Activated gamma-delta T cell treated with anti-CD3 and anti-CD28 coated beads, Interleukin-2, amount 50 U/mL, for 16 hours (primary cell): Measurements from ENCODE around the gene TALDO1.
"Not testable (repeated sequence)": the region's sequence is repeated elsewhere in the genome, so short reads cannot be mapped to it uniquely, and the experiment has no call there.

Experiments used
- DNase-seq: peaks from one replicate; pipeline ENCODE4 v3.0.0-alpha.2; 2020; ENCODE audit warnings: low read depth

Gene TALDO1

DNA sequence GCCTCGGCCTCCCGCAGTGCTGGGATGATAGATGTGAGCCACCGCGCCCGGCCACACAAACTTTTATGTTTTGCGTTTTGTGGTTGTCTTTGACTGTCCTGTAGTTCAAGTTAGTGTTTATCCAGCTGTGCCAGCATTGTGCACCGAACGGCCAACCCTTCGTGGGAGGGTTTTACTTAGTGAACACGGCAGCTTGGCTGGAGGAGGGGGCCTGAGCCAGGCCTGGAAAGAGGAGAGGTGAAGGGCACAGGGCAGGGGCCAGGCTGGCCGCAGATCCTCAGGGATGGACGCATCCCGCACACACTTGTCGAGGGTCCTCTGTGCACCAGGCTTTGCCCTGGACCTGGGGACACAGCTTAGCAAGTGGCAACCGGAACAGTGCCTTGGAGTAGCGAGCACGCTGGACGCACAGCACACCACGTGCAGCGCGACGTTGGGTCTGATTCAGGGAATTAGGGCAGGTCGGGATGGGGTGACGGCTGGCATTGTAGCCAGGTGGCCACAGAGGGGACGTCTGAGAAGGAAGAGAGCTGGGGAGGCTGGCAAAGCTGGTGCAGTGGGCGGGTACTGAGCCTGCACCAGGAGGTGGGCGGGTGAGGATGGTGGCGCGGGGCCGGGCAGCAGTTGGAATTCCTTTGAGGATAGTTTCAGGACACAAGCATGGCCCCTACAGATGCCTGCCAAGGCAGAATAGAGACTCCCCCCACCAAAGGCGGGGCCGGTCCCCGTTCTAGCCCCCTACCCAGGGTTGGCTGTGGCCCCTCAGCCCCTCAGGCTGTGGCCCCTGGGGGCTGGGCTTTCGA is 27.8 kb upstream of the TALDO1 start:
- DNase-seq = no peak

DNA sequence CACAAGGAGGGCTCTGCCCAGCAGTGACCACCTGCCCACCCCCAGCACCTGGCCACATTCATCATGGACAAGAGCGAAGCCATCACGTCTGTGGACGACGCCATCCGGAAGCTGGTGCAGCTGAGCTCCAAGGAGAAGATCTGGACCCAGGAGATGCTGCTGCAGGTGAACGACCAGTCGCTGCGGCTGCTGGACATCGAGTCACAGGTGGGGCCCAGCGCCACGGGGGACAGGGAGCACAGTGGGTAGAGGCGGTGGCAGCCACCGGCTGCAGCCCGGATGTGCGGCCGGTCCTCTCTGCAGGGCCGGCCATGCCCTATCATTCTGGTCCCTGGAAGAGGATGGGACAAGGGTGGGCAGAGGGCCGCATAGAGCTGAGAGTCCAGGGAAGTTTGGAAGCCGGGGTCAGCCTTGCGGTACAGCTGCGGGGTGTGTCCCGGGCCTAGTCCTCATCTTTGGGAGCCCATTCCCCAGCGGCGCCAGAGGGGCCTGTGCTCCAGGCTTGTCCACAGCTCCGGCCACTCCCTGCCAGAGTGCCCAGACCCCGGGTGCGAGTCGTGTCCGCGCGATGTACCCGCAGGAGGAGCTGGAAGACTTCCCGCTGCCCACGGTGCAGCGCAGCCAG is 27.1 kb upstream of the TALDO1 start:
- no peak for DNase-seq

DNA sequence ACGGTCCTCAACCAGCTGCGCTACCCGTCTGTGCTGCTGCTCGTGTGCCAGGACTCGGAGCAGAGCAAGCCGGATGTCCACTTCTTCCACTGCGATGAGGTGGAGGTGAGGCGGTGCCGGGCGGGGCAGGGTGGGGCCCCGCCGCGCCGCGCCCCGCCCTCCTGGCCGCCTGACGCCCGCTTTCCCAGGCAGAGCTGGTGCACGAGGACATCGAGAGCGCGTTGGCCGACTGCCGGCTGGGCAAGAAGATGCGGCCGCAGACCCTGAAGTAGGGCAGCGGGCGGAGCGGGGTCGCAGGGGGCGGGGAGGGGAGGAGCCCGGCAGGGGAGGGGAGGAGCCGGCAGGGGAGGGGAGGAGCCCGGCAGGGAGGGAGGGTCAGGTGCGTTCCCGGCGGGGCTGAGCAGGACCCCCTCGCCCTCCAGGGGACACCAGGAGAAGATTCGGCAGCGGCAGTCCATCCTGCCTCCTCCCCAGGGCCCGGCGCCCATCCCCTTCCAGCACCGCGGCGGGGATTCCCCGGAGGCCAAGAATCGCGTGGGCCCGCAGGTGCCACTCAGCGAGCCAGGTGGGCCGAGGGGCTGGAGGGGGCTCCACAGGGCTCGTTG is 26.5 kb upstream of the TALDO1 start:
- peak; percentile 38 for DNase-seq

DNA sequence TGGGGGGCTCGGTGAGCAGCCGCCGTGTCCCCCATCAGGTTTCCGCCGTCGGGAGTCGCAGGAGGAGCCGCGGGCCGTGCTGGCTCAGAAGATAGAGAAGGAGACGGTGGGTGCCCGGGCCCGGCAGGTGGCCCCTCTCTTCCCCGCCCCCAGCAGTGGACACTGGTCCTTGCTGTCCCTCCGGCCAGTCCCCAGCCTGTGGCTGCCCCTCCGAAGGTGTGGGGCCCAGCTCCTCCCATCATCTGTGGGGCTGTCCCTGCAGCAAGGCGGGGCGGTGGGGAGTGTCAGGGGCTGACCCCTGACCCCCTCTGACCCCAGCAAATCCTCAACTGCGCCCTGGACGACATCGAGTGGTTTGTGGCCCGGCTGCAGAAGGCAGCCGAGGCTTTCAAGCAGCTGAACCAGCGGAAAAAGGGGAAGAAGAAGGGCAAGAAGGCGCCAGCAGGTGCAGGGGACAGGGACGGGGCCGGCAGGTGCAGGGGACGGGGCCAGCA is 26.0 kb upstream of the TALDO1 start:
- DNase-seq = no peak

DNA sequence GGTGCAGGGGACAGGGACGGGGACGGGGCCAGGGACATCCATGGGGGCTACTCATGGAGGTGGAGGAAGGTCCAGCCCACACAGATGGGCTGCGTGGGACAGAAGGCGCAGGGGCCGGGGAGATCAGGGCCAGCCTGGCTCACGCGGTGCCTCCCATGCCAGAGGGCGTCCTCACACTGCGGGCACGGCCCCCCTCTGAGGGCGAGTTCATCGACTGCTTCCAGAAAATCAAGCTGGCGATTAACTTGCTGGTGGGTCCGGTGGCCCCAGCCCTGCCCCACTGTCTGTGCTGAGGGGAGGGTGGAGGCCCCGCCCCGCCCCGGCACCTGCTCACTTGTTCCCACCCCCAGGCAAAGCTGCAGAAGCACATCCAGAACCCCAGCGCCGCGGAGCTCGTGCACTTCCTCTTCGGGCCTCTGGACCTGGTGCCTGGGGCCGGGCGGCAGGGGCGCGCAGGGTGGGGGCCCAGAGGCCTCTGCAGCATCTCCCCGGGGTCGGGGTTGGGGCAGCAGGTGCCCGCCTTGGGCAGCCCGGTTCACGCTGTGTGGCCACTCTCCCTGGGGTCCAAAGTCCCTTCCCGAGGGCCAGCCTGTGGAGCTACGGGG is 25.4 kb upstream of the TALDO1 start:
- peak; percentile 30 for DNase-seq

DNA sequence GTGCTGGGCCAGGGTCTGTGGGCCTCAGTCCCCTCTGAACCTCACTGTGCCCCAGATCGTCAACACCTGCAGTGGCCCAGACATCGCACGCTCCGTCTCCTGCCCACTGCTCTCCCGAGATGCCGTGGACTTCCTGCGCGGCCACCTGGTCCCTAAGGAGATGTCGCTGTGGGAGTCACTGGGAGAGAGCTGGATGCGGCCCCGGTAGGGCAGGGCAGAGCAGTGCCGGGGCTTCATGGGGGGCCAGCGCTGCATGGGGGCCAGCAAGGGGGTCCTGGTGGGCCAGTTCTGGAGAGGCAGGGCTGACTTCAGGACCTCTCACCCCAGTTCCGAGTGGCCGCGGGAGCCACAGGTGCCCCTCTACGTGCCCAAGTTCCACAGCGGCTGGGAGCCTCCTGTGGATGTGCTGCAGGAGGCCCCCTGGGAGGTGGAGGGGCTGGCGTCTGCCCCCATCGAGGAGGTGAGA is 24.9 kb upstream of the TALDO1 start:
- no peak for DNase-seq

DNA sequence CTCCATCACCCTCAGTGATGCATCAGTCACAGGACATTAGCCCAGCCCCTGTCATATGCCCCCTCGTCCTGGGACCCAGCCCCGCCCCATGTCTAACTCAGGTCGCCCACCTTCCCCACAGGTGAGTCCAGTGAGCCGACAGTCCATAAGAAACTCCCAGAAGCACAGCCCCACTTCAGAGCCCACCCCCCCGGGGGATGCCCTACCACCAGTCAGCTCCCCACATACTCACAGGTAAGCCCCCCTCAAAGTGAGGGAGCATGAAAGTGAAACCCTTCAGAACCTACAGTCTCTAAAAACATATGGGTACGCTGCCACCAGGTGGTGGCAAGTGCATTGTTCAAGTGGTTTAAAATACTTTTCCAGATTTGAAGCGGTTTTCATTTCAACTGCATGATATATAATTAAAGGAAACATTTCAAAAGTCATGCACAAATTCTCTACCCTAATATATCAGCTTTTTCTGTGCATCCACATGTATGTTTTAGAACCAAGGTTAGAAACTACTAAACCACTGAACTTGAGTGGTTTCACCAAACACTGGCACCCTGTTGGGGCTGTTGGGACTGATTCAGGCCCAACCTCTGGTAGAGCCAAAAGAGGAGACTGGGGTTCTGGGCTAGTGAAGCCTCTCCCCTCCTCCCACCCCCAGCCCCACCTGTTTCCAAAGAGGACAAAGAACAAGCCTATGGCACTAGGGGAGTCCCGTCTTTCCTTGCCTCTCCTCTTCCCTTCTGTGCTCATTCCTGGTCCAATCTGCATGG is 24.0 kb upstream of the TALDO1 start:
- DNase-seq = peak; percentile 36

DNA sequence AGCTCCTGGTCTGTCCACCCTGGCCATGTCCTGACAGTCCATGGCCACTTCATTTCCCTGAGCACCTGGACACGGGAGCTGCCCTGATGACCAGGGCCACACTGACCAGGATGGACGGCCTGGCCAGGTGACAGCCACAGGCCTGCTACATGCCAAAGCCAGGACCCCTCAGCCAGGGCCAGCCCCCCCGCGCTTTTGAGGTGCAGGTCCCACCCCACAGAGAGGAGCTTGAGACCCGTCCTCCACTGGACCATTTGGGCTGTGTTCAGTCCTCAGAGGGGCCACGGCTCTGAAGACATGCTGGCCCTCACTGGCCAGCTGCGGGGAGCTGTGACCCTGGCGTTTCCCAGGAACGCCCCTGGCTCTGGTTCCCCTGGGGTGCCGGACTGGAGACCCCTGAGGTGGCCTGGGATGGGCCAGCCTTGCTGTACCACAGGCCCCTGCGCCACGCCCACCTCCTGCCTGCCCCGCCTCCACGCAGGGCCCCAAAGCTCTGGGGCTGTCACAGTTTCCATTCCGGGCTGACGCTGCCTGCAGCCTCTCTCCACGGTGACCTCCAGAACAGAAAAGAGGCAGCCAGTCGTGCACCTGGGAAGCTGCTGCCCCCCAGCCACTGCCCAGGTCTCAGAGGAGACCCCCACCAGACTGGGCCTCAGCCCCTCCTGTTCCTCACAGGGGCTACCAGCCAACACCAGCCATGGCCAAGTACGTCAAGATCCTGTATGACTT is 23.1 kb upstream of the TALDO1 start:
- DNase-seq = no peak

DNA sequence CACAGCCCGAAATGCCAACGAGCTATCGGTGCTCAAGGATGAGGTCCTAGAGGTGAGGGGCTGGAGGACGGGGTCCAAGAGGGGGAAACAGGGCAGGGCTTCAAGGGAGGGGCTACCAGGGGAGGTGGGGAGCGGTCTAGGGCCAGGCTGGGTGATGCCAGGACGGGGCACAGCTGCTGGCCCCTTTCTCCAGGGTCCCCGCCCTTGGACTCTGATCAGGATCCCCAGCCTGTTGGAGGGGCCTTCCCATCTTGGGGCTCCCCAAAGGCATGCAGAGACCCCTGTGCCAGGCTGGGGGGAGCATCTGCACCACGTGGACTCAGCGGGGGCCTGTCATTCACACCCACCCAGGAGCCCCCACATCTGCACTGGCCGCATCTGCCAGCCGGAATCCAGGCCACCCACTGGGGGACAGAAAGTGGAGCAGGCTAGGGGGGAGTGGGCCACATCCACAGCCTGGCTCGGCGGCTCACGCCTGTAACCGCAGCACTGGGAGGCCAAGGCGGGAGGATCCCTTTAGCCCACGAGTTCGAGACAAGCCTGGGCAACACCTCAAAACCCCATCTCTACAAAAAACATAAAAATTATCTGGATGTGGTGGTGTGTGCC is 22.4 kb upstream of the TALDO1 start:
- no peak for DNase-seq

DNA sequence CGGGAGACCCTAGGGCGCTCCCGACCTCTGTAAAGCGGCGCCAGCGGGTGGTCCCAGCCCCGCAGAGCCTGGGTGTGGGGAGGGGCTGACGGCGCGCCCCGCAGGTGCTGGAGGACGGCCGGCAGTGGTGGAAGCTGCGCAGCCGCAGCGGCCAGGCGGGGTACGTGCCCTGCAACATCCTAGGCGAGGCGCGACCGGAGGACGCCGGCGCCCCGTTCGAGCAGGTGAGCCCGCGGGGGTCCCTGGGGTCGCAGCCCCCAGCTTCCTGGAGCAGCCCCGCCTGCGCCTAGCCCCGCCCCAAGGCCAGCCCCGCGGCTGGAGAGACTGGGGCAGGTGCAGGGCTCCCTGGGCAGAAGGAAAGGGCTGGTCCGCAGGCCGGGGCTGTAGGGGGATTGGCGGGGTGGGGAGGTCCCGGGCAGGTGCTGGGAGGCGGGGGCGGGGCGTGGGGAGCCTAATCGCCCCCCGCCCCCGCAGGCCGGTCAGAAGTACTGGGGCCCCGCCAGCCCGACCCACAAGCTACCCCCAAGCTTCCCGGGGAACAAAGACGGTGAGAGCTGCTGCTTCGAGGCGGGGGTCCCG is 21.6 kb upstream of the TALDO1 start:
- no peak for DNase-seq

DNA sequence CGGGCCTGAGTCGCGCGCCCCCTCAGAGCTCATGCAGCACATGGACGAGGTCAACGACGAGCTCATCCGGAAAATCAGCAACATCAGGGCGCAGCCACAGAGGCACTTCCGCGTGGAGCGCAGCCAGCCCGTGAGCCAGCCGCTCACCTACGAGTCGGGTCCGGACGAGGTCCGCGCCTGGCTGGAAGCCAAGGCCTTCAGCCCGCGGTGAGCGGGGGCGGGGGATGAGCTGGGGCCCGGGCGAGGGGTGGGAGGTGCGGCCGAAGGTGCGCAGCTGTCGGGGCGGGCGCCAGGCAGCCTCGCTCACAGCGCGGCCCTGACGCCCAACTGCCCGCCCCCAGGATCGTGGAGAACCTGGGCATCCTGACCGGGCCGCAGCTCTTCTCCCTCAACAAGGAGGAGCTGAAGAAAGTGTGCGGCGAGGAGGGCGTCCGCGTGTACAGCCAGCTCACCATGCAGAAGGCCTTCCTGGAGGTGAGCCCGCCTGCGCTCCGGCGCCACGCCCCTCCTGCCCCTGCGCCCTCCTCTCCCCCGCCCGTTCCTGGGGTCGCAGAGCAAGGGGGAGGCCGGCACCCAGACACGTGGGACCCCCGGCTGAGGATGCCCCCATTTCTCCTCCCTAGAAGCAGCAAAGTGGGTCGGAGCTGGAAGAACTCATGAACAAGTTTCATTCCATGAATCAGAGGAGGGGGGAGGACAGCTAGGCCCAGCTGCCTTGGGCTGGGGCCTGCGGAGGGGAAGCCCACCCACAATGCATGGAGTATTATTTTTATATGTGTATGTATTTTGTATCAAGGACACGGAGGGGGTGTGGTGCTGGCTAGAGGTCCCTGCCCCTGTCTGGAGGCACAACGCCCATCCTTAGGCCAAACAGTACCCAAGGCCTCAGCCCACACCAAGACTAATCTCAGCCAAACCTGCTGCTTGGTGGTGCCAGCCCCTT is 20.7 kb upstream of the TALDO1 start:
- DNase-seq = peak; percentile 39

DNA sequence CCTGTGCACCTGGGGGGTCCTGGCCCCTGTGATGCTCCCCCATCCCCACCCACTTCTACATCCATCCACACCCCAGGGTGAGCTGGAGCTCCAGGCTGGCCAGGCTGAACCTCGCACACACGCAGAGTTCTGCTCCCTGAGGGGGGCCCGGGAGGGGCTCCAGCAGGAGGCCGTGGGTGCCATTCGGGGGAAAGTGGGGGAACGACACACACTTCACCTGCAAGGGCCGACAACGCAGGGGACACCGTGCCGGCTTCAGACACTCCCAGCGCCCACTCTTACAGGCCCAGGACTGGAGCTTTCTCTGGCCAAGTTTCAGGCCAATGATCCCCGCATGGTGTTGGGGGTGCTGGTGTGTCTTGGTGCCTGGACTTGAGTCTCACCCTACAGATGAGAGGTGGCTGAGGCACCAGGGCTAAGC is 20.0 kb upstream of the TALDO1 start:
- no peak for DNase-seq

DNA sequence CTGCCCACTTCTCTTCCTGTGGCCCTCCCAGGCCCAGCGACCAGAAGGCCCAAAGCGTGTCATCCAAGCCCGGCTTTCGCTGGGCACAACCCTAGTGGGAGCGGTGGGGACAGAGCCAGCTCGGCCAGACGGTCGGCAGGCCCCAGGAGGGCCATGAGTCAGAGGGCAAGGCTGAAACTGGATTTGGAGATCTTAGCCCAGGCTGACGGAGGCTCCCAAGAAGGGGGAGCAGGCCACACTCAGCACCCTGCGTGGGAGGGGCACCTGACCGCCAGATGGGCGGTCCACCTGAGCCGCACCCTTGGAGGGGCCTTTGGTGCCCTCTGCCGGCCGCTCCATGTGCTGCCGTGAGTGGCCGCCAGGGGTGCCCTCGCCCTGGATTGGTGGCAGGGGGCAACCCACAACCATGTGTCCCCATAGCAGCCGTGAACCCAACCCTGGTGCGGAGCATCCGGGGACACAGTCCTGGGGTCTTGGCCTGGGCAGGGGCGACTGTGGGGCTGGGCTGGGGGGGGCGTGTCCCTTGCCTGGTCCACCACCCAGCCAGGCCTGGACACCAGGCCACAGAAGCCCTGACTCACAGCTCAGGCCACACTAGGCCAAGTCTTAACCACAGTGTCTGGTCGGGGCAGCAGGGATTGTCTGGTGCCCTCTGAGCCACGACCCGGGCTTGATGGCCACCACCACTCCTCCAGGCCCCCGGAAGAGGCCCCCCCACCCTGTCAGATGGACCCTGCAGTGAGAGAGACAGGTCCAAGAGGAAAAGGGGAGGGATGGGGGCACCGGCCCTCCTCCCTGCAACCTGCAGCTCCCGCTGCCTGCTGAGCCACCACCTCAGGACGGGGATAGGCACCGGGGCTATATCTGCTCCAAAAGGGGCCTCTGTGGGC is 19.2 kb upstream of the TALDO1 start:
- peak; percentile 71 for DNase-seq

DNA sequence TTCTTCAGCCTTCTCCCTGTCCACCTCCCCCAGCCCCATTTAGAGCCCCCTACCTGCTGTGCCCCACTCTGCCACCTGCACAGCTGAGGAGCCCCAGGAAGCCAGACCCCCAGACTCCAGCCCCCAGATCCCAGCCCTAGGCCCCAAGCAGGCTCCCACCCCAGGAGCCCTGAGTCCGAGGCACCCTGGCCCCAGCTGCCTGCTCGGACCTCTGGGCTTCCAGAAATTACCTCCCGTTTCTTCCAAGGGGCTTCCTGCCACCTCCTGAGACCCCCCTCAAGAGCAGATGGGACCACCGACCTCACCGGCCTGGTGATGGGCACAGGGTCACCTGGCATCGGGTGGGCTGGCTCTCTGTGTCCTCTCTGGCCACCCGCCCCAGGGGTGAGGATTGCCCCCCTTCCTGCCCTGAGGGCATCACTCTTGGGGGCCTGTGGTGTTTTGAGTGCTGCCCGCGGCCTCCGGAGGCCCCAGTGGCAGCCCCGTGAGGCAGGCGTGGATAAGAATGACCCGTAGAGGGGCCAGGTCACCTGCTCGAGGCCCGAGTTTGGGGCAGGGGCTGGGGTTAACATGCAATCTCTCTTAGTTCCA is 18.3 kb upstream of the TALDO1 start:
- no peak for DNase-seq

DNA sequence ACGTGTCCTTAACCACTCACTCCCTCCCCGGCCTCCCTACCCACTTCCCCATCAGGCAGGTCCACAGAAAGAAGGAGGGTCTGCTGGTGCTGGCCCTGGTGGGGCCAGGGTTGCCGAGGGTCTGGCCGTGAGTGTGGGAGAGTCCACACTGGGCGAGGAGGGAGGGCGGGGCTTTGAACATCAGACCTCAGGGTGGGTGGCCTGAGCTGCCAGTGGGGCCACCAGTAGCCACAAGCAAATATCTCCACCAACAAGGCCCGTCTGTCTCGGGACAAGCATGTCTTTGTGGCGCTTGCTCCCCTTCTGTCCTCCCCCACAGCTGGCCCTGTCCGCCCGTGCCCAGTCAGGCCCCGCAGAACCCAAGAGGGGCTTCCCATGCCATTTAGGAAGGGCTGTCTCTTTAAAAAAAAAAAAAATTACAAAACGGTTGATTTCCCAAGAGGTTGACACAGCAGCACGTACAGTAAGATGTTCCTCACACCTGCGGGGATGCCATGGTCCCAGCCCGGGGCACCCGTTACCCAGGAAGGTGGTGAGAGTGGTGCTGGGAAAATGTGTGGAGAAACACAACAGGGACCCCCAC is 17.7 kb upstream of the TALDO1 start:
- DNase-seq = no peak

DNA sequence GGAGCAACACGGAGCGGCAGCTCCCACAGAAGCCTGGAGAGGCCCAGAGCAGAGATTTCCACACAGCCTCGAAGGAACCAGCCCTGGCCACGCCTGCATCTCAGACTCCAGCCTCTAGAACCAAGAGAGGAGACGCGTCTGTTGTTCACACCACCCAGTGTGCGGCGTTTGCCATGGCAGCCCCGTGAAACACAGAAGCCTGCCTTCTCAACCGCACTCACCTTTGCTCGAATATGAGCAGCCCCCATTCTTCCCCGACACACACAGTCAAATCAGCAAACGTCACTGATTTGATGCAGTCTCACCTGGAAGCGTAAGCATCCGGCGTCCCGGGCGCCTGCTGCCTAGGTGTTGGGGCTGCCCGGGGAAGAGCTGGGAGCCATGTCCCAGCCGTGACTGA is 14.2 kb upstream of the TALDO1 start:
- DNase-seq = no peak

DNA sequence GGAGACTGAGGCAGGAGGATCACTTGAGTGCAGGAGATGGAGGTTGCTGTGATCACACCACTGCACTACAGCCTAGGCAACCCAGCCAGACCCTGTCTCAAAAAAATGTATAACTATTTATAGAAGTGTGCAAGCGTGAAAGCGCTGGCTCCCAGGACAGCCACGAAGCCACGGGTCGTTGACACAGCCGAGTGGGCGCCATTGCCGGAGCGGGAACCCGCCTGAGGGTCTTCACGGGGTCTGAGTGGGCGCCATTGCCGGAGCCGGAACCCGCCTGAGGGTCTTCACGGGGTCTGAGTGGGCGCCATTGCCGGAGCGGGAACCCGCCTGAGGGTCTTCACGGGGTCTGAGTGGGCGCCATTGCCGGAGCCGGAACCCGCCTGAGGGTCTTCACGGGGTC is 12.7 kb upstream of the TALDO1 start:
- not testable (repeated sequence) for DNase-seq
